HG02678 (cell line): Measurements from ENCODE around the gene BLOC1S1.
A peak's percentile ranks its signal among the peaks of the same experiment; 100 is the strongest.
"Not testable (repeated sequence)": the region's sequence is repeated elsewhere in the genome, so short reads cannot be mapped to it uniquely, and the experiment has no call there.

ENCODE experiments used
- ATAC-seq: cut with Tn5 transposase; IDR thresholded peaks from one replicate; pipeline ENCODE4 v1.9.1; 2021; ENCODE audit warnings: mild to moderate bottlenecking, moderate library complexity; ENCODE audit not compliant: unreplicated experiment

BLOC1S1 gene

DNA sequence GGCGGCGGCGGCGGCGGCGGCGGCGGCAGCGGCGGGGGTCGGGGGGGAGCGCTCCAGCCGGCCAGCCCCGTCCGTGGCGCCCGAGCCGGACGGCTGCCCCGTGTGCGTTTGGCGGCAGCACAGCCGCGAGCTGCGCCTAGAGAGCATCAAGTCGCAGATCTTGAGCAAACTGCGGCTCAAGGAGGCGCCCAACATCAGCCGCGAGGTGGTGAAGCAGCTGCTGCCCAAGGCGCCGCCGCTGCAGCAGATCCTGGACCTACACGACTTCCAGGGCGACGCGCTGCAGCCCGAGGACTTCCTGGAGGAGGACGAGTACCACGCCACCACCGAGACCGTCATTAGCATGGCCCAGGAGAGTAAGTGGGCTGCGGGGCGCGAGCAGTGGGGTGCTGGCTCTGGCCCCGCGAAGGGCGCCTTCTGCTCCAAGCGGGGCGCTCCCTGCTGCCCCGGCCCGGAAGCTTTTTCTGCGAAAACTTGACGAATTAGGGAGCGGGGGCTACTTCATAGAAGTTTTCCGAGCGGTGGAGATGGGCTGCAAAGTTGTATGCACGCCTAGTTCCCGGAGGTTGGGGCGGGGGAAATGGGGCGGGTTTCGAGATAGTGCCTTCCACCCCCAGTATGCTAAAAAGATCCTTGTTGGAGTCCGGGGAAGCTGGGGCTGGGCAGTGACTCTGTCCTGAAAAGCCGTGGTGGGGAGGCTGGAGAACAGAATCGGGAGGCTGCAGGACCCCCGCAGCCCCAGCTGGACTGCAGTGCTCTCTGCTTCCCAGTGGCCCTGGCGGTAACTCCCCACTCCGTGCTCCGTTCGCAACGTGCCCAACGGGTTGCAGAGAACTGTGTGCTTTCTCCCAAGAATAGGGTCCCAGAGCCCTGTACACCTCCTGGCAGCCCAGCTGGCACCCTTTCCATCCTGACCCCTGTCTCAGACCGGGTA is 27.8 kb downstream of the BLOC1S1 start:
- peak; percentile 48 for ATAC-seq

DNA sequence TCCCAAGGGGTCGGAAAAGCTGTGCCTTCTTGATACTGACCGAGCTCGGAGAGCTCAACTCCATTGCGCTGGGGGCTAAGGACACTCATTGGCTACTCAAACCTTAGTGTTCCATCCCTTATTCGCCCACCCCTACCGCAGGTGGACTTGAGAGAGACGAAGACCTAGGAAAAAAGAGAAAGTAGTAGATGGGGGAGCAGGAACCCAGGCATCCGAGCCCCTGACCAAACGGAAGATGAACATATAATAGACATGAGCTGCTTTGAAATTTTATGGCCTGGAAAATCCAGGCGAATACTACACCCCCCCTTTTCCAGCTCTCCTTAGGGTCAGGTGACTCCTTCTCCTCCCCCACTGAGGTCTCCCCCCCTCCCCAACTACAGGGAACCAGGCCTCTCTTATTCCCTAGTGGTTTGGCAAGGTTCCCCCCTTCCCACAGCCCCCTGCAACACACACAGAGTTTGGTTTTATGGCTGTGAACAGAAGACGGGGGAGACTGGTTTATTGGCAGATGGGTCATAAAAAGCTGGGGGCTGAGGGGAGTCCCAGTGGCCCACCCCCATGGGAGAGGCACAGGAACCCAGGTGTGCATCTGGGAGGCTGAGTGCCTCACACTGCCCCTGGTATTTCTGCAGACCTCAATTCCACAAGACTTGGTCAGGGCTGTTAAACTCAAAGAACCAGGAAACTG is 28.6 kb downstream of the BLOC1S1 start:
- ATAC-seq: no peak

DNA sequence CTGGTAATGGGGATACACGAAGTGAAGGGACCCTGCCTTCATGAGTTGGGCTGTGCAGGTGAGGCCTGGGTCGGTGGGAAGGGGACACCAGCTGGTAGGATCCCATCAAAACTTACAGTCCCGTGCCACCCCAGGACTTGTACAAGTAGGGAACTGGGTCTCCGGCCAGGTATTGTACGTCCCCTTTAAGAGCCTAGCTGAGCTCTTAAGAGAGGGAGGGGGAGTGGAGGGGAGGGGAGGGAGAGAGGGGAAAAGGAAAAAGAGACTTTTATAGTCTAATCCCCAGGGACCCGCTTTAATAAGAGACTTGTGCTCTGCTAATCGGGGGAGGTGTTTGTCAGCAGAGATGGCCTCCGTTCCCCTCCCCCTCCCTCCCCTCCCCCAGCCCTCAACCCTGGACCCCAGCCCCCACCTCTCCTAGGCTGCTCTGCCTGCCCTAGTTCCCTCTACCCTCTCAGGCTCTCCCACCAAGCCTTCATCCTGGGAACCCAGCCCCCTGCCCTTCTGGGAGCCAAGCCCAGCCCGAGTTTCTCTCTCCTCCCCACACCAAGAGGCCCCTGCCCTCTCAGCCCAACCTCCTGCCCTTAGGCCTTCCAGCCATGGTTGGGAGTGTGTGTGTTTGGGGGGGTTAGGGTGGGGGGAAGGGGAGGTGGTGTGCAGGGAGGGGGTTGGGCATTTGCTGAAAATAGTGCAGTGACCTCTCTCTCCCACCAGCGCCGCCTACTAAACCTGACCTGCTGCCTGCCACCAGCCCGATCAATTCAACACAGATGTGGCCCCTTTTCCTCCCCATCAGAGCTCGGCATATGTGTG is 29.7 kb downstream of the BLOC1S1 start:
- ATAC-seq: no peak

DNA sequence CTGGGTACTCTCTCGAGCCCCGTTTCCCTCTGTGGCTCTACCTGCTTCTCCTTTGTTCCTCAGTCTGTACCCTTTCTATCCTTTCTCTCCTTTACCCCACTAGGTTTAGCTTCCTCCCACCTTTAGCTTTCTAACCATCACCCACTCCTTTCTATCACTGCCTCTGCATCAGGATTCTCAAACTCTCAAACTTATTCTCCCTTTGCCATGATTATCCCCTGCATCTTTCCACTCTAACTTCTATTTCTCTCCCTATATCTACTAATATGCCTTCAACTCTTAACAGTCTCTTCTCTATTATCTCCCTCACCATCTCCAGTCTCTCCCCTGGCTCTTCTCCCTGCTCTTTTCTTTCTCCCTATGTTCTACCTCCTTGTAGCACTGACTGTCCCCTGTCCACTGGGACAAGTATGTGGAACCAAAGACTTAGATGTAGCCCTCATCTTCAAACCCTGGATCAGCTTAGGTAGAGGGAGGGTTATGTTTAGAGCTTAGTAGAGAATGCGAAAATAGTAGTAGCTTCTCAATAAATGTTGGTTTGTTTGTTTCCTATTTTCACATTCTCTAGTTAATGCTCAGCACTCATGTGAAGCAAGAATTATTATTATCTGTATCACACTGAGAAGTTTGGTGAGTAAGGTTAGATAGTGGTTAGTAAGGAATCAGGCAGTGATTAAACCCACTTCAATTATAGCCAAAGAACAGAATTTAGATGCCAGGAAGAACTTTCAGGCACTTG is 30.5 kb downstream of the BLOC1S1 start:
- no peak for ATAC-seq

DNA sequence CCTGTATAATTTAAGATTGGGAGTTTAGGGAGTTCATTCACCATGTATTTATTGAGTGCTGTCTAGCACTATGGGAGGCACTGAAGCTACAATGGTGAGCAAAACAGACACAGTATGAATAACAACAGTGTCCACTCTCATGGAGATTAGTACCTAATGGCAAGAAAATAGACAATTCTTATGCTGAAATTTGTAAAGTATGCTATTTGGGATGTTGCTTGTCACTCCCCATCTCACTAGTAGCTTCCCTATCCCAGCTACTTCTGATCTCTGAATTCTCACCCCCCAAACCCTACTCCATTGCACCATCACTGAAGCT is 31.0 kb downstream of the BLOC1S1 start:
- ATAC-seq: no peak

DNA sequence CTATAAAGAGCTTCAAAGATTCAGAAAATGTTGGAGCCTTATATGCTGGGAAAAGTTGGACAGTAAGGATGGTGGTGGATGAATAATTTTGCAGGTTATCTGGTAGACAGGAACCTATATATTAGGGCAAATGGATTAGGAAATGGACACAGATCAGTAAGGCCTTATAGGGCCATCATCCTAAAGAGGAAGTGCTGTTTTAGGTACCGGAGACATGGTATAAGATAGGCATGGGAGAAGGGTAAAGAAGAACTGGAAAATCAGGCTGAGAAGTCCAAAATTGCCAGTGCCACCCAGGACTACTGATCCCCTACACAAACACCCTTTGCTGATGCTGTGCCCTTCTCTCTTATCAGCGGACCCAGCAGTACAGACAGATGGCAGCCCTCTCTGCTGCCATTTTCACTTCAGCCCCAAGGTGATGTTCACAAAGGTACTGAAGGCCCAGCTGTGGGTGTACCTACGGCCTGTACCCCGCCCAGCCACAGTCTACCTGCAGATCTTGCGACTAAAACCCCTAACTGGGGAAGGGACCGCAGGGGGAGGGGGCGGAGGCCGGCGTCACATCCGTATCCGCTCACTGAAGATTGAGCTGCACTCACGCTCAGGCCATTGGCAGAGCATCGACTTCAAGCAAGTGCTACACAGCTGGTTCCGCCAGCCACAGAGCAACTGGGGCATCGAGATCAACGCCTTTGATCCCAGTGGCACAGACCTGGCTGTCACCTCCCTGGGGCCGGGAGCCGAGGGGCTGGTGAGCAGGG is 32.6 kb downstream of the BLOC1S1 start:
- ATAC-seq: no peak

DNA sequence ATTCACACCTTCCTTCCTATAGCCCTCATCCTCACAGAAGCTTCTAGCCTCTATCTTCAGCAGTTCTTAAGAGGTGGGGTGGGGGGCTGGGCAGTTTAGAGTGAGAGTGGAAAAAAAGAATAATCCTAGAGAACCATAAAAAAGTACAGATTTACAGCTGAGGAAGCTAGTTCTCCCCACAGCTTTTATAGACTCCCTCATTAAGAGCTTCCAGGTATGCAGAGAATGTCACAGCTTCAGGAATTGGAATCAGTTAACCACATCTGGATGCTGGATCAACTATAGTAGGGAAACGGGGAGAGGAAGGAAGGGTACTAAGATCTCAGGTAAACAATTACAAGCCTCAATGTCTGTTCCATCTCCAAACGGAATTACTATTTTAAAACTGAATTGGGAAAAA is 39.4 kb downstream of the BLOC1S1 start:
- no peak for ATAC-seq

DNA sequence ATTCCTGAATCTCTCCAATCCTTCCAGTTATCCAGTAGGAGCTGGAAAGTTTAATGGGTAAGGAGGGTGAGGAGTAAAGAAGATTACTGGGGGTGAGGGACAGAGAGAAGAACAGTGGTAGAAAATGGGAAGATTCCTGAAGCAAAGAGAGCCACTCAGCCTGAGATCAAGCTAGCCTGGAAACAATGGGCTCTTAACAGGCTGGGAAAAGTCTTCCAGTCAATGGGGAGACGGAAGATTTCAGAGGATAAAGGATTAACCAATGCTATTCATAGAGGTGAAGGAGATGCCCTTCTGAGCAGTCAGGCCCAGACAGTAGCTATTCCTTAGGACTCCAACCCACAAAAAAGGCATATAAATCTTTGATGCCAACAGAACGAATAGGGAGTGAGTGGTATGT is 41.9 kb downstream of the BLOC1S1 start:
- no peak for ATAC-seq

DNA sequence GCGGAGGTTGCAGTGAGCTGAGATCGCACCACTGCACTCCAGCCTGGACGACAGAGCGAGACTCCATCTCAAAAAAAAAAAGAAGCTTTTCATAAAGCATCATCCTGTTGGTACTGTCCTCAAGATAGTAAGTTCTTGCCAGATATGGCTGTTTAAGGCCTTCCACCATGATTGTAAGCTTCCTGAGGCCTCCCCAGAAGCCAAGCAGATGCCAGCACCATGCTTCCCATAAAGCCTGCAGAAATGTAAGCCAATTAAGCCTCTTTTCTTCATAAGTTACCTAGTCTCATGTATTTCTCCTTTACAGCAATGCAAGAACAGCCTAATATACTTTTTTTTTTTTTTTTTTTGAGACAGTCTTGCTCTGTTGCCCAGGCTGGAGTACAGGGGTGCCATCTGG is 42.7 kb downstream of the BLOC1S1 start:
- not testable (repeated sequence) for ATAC-seq

DNA sequence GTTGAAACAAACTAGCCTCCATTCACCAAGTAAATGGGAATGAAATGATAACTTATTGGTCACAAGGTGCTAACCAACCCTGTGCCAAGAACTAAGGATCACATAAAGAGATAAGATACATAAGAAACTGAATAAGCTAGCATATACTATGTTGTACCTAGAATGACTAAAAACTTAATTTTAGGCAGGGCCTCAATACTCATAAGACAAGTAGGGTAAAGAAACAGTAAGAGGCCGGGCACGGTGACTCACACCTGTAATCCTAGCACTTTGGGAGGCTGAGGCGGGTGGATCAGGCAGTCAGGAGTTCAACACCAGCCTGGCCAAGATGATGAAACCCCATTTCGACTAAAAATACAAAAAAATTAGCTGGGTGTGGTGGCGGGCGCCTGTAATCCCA is 44.8 kb downstream of the BLOC1S1 start:
- no peak for ATAC-seq

DNA sequence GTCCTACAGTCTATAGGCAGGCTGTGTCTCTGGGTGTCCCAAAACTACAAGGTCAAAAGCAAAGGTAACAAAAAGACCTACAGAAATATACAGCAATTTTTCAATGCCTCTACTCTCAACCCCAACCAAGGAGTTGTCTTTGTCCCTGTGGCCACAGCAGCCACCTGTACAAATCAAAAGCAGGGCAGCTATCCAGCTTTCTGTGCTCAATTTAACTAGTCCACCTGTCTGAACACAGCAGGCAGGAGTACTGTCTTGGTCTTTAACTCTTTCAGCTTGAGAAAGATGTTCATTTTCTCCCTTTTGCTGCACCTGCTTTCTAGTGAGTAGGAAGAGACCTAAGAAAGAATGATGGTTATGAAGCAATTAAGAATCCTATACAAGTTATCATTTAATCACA is 46.8 kb downstream of the BLOC1S1 start:
- ATAC-seq: no peak

DNA sequence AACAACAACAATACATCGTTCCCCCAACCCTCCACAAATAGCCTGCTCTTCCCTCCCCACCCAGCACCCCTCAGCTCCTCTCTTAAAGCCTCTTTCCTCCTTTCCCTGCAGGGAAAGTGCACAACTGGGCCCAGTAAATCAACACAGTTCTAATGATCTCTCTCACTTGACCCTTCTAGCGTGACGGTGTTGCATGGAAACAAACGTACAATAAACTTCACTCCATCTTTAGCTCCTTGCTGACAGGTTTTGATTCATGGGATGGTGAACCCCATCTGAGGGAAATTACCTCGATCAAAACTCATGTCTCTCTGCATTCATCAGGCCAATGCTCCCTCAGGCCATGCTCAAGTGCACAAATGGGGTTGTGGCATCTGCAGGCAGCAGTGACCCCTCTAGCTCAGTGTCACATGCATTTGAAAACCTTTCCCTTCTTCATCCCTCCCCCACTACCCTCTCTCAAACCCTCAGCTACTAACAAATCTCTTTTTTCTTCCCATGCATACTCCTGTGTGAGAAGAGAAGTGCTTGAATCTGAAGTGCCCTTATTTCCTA is 50.0 kb downstream of the BLOC1S1 start:
- no peak for ATAC-seq

DNA sequence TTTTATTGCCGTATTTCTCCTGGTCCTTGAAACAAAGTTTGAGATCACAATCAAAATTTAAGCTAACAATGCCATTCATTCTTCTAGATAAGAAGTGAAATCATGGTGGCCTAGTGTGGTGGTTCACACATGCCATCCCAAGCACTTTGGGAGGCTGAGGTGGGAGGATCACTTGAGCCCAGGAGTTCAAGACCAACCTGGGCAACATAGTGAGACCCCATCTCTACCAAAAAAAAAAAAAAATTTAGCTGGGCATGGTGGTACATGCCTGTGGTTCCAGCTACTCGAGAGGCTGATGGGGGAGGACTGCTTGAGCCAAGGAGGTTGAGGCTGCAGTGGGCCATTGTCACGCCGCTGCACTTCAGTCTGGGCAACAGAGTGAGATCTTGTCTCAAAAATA is 51.3 kb downstream of the BLOC1S1 start:
- ATAC-seq: no peak
